ENCODE measurements around the gene PDGFRA. TPM values are rescaled to one million over a fixed set of nuclear protein-coding genes. Genes with fewer than 3 reads are reported as not detected.

Gene PDGFRA
- total RNA-seq, result under 1 TPM; 0.33 to 0.34 TPM

DNA sequence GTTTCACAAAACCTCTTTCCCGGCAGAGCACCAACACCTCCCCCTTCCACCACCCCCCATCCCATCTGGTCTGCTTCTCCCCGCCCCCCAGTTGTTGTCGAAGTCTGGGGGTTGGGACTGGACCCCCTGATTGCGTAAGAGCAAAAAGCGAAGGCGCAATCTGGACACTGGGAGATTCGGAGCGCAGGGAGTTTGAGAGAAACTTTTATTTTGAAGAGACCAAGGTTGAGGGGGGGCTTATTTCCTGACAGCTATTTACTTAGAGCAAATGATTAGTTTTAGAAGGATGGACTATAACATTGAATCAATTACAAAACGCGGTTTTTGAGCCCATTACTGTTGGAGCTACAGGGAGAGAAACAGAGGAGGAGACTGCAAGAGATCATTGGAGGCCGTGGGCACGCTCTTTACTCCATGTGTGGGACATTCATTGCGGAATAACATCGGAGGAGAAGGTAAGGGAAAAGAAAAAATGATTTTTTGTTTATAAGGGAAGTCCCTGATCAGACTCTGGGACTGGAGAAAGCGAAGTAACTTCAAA is at the start of gene PDGFRA:
PDGFRA (plus strand) TSS at position 333 of the 541 bp plus-strand sequence. CDS start 29,476 bp downstream, outside the sequence.

Other genes with a start within 250 kb of the PDGFRA start
- gene CHIC2, start 164.7 kb upstream of the PDGFRA start, total RNA-seq, result 10 to 100 TPM; 20.6 to 26.8 TPM
- gene GSX2, start 129.1 kb upstream of the PDGFRA start, total RNA-seq, result not detected

All from melanocyte of skin (primary cell).